GM19239 (cell line): ENCODE results near the gene NADK.
"Not testable (repeated sequence)": the region's sequence is repeated elsewhere in the genome, so short reads cannot be mapped to it uniquely, and the experiment has no call there.

Experiments used
- DNase-seq: peaks from one replicate; pipeline ENCODE4 v3.0.0; 2011; ENCODE audit warnings: low spot score; ENCODE audit not compliant: insufficient read length
- FAIRE-seq: peaks from 2 replicates; lab custom pipeline; 2011; peaks lifted over from hg19 to GRCh38; lab: Jason Lieb, UNC

The NADK gene

GRCh38 chr1:1752636-1753606 lies 25.3 kb downstream of the NADK start:
- DNase-seq (no peak), FAIRE-seq (no peak)

- no peak for DNase-seq
- no peak for FAIRE-seq
Observed at GRCh38 chr1:1752190-1752589, 26.1 kb downstream of the NADK start.

- not testable (repeated sequence) for DNase-seq, FAIRE-seq
Observed at GRCh38 chr1:1749941-1750340, 28.3 kb downstream of the NADK start.

- no peak for DNase-seq
- FAIRE-seq, result no peak
Observed at GRCh38 chr1:1748686-1749321, 29.5 kb downstream of the NADK start.

- FAIRE-seq, result peak; percentile 100
- not testable (repeated sequence) for DNase-seq
Observed at GRCh38 chr1:1746566-1746909, 31.7 kb downstream of the NADK start.

GRCh38 chr1:1745651-1746565 lies 32.4 kb downstream of the NADK start:
- FAIRE-seq, DNase-seq: not testable (repeated sequence)

GRCh38 chr1:1742529-1742928 lies 35.7 kb downstream of the NADK start:
- not testable (repeated sequence) for DNase-seq, FAIRE-seq

GRCh38 chr1:1741013-1741412 lies 37.3 kb downstream of the NADK start:
- FAIRE-seq, DNase-seq: not testable (repeated sequence)

- DNase-seq, FAIRE-seq: not testable (repeated sequence)
Observed at GRCh38 chr1:1738799-1739337, 39.4 kb downstream of the NADK start.

GRCh38 chr1:1737675-1738590 lies 40.3 kb downstream of the NADK start:
- FAIRE-seq, result peak; percentile 82
- not testable (repeated sequence) for DNase-seq

GRCh38 chr1:1732381-1732780 lies 45.9 kb downstream of the NADK start:
- DNase-seq (no peak), FAIRE-seq (no peak)

- FAIRE-seq, result no peak
- DNase-seq, result no peak
Observed at GRCh38 chr1:1730870-1731269, 47.4 kb downstream of the NADK start.

- FAIRE-seq, result not testable (repeated sequence)
Observed at GRCh38 chr1:1730230-1730629, 48.0 kb downstream of the NADK start.

GRCh38 chr1:1729116-1729816 lies 49.0 kb downstream of the NADK start:
- DNase-seq, FAIRE-seq: not testable (repeated sequence)

More at GRCh38 chr1:1730230-1730629, 48.0 kb downstream of the NADK start:
- not testable (repeated sequence) for DNase-seq

GRCh38 chr1:1728308-1729005 lies 49.8 kb downstream of the NADK start:
- FAIRE-seq, DNase-seq: not testable (repeated sequence)

GRCh38 chr1:1727131-1727651 lies 51.1 kb downstream of the NADK start:
- FAIRE-seq, DNase-seq: not testable (repeated sequence)

- not testable (repeated sequence) for DNase-seq, FAIRE-seq
Observed at GRCh38 chr1:1726088-1726487, 52.2 kb downstream of the NADK start.
